Measurements from ENCODE around the gene CLDN20. TPM values are rescaled to one million over a fixed set of nuclear protein-coding genes. Genes with fewer than 3 reads are reported as not detected.
"Not testable (repeated sequence)": the region's sequence is repeated elsewhere in the genome, so short reads cannot be mapped to it uniquely, and the experiment has no call there.

The CLDN20 gene
- under 1 TPM in 1 of 4 donors, not detected in 3; 0.88 TPM for total RNA-seq

GRCh38 chr6:155263373-155264063 is at the start of gene CLDN20:
Gene CLDN20, plus strand, starts transcription at chr6:155264013. Its CDS starts 11,707 bp downstream, at chr6:155275720.
- DNase-seq, result no peak
- H3K4me3 ChIP-seq, result no peak within 1 kb of the TSS
- H3K27ac ChIP-seq, result peak within 1 kb of the TSS in 1 of 4 donors; percentile 27
- H3K4me1 ChIP-seq, result no peaks in the 10 kb centered on the region
- TF ChIP-seq POLR2A (IDR thresholded peaks at IDR 0.05) (no peak), CTCF (IDR thresholded peaks at IDR 0.05) (no peak)
- no peaks in the 10 kb centered on the region for H3K9me3 ChIP-seq
- H3K36me3 ChIP-seq, result peaks cover 0 to 19% (median 0%) of the 10 kb centered on the region in 3 donors
- no peaks in the 10 kb centered on the region for H3K27me3 ChIP-seq

- peaks cover 0 to 13% (median 0%) of the 10 kb centered on the region in 3 donors for H3K36me3 ChIP-seq
- H3K27me3 ChIP-seq, result no peaks in the 10 kb centered on the region
- no peaks in the 10 kb centered on the region for H3K9me3 ChIP-seq
- H3K4me3 ChIP-seq, result no peak overlapping the region
- no peak for DNase-seq
- TF ChIP-seq CTCF (IDR thresholded peaks at IDR 0.05), result no peak
- no peak for TF ChIP-seq POLR2A (IDR thresholded peaks at IDR 0.05)
- H3K4me1 ChIP-seq, result no peaks in the 10 kb centered on the region
- no peak overlapping the region for H3K27ac ChIP-seq
These were observed 47.9 kb upstream of the CLDN20 start for GRCh38 chr6:155215906-155216305.

GRCh38 chr6:155216312-155217046 is 47.3 kb upstream of the CLDN20 start:
- no peaks in the 10 kb centered on the region for H3K27me3 ChIP-seq
- H3K27ac ChIP-seq, result no peak overlapping the region
- TF ChIP-seq POLR2A (IDR thresholded peaks at IDR 0.05), result no peak
- no peaks in the 10 kb centered on the region for H3K4me1 ChIP-seq
- no peak overlapping the region for H3K4me3 ChIP-seq
- DNase-seq, result no peak
- H3K36me3 ChIP-seq, result peaks cover 0 to 17% (median 0%) of the 10 kb centered on the region in 3 donors
- no peaks in the 10 kb centered on the region for H3K9me3 ChIP-seq

- not testable (repeated sequence) for H3K36me3 ChIP-seq, H3K4me3 ChIP-seq, H3K27ac ChIP-seq, H3K4me1 ChIP-seq, DNase-seq, H3K9me3 ChIP-seq, H3K27me3 ChIP-seq
These were observed 45.1 kb upstream of the CLDN20 start for GRCh38 chr6:155218711-155219110.

GRCh38 chr6:155219299-155219698 is 44.5 kb upstream of the CLDN20 start:
- no peak for TF ChIP-seq POLR2A (IDR thresholded peaks at IDR 0.05)
- no peak for TF ChIP-seq CTCF (IDR thresholded peaks at IDR 0.05)
- H3K27ac ChIP-seq, result no peak overlapping the region
- no peaks in the 10 kb centered on the region for H3K4me1 ChIP-seq
- peaks cover 0 to 9% (median 0%) of the 10 kb centered on the region in 3 donors for H3K36me3 ChIP-seq
- no peaks in the 10 kb centered on the region for H3K27me3 ChIP-seq
- no peak overlapping the region for H3K4me3 ChIP-seq
- no peaks in the 10 kb centered on the region for H3K9me3 ChIP-seq
- DNase-seq, result no peak

GRCh38 chr6:155219858-155220301 is 43.9 kb upstream of the CLDN20 start:
- H3K36me3 ChIP-seq, result peaks cover 0 to 13% (median 0%) of the 10 kb centered on the region in 3 donors
- no peak for DNase-seq
- no peak overlapping the region for H3K4me3 ChIP-seq
- no peaks in the 10 kb centered on the region for H3K9me3 ChIP-seq
- H3K4me1 ChIP-seq, result no peaks in the 10 kb centered on the region
- no peak overlapping the region for H3K27ac ChIP-seq
- TF ChIP-seq POLR2A (IDR thresholded peaks at IDR 0.05), result no peak
- no peaks in the 10 kb centered on the region for H3K27me3 ChIP-seq

- DNase-seq, result no peak
- Histone ChIP-seq H3K9me3 (no peaks in the 10 kb centered on the region), H3K27me3 (no peaks in the 10 kb centered on the region), H3K36me3 (peaks cover 0 to 16% (median 0%) of the 10 kb centered on the region in 3 donors), H3K4me3 (no peak overlapping the region), H3K4me1 (no peaks in the 10 kb centered on the region), H3K27ac (no peak overlapping the region)
- TF ChIP-seq POLR2A (IDR thresholded peaks at IDR 0.05) (no peak), CTCF (IDR thresholded peaks at IDR 0.05) (no peak)
These were observed 42.7 kb upstream of the CLDN20 start for GRCh38 chr6:155221086-155221485.
